WTC11 (cell line): ENCODE measurements around the gene GATB.

ENCODE experiments used
- JUN ChIP-seq: sonication (generic); formaldehyde crosslinking; IDR thresholded peaks from 2 replicates; pipeline ENCODE4 v1.8.0; 2023; ENCODE audit warnings: mild to moderate bottlenecking, missing genetic modification reagents
- MAX ChIP-seq: sonication (generic); formaldehyde crosslinking; IDR thresholded peaks from 2 replicates; pipeline ENCODE4 v1.8.0; 2022; ENCODE audit warnings: mild to moderate bottlenecking, missing genetic modification reagents
- SMAD3 ChIP-seq: sonication (generic); formaldehyde crosslinking; IDR thresholded peaks from 2 replicates; pipeline ENCODE4 v1.8.0; 2022; ENCODE audit warnings: missing genetic modification reagents, mild to moderate bottlenecking, borderline replicate concordance
- SOX15 ChIP-seq: fragments of 250-450 bp; sonication (Bioruptor Pico); IDR thresholded peaks from 2 replicates; pipeline ENCODE4 v1.9.0; 2021; ENCODE audit warnings: mild to moderate bottlenecking
- SP1 ChIP-seq: sonication (generic); formaldehyde crosslinking; conservative IDR thresholded peaks from 2 replicates; pipeline ENCODE4 v1.8.1; 2022; ENCODE audit warnings: missing genetic modification reagents
- USF2 ChIP-seq: sonication (generic); formaldehyde crosslinking; IDR thresholded peaks from 2 replicates; pipeline ENCODE4 v1.8.1; 2023; ENCODE audit warnings: mild to moderate bottlenecking, missing genetic modification reagents, moderate library complexity
- TF ChIP-seq, protein P1 (sequence below): fragments of 200-600 bp; IDR thresholded peaks from 2 replicates; pipeline ENCODE4 v1.8.0; 2022; ENCODE audit warnings: antibody characterized with exemption
- TF ChIP-seq, protein P2 (sequence below): sonication (generic); formaldehyde crosslinking; conservative IDR thresholded peaks from 2 replicates; pipeline ENCODE4 v1.8.1; 2023; ENCODE audit warnings: mild to moderate bottlenecking, low read depth, missing genetic modification reagents, moderate library complexity

- TF ChIP-seq MAX (CRISPR knock-in tag) (no peak), USF2 (CRISPR knock-in tag) (no peak), SOX15 (no peak), JUN (CRISPR knock-in tag) (no peak), SP1 (CRISPR knock-in tag) (no peak), SMAD3 (no peak)
- TF ChIP-seq, protein P1, sequence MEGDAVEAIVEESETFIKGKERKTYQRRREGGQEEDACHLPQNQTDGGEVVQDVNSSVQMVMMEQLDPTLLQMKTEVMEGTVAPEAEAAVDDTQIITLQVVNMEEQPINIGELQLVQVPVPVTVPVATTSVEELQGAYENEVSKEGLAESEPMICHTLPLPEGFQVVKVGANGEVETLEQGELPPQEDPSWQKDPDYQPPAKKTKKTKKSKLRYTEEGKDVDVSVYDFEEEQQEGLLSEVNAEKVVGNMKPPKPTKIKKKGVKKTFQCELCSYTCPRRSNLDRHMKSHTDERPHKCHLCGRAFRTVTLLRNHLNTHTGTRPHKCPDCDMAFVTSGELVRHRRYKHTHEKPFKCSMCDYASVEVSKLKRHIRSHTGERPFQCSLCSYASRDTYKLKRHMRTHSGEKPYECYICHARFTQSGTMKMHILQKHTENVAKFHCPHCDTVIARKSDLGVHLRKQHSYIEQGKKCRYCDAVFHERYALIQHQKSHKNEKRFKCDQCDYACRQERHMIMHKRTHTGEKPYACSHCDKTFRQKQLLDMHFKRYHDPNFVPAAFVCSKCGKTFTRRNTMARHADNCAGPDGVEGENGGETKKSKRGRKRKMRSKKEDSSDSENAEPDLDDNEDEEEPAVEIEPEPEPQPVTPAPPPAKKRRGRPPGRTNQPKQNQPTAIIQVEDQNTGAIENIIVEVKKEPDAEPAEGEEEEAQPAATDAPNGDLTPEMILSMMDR: no peak
- TF ChIP-seq, protein P2, sequence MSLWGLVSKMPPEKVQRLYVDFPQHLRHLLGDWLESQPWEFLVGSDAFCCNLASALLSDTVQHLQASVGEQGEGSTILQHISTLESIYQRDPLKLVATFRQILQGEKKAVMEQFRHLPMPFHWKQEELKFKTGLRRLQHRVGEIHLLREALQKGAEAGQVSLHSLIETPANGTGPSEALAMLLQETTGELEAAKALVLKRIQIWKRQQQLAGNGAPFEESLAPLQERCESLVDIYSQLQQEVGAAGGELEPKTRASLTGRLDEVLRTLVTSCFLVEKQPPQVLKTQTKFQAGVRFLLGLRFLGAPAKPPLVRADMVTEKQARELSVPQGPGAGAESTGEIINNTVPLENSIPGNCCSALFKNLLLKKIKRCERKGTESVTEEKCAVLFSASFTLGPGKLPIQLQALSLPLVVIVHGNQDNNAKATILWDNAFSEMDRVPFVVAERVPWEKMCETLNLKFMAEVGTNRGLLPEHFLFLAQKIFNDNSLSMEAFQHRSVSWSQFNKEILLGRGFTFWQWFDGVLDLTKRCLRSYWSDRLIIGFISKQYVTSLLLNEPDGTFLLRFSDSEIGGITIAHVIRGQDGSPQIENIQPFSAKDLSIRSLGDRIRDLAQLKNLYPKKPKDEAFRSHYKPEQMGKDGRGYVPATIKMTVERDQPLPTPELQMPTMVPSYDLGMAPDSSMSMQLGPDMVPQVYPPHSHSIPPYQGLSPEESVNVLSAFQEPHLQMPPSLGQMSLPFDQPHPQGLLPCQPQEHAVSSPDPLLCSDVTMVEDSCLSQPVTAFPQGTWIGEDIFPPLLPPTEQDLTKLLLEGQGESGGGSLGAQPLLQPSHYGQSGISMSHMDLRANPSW: no peak
Observed at GRCh38 chr4:151660676-151661075, 100.1 kb downstream of the GATB start.
